GM23338 (cell line): ENCODE measurements around the gene GRK5. TPM values are rescaled to one million over a fixed set of nuclear protein-coding genes. Genes with fewer than 3 reads are reported as not detected.

Experiments used
- ATAC-seq: fragments of 200-7000 bp; cut with Tn5 transposase; 3 replicates; pipeline ENCODE4 v1.9.1; 2020
- DNase-seq: peaks from one replicate; pipeline ENCODE4 v3.0.0-alpha.2; 2015; ENCODE audit warnings: low spot score
- H2AFZ ChIP-seq: fragments of 200-600 bp; sonication (generic); 2 replicates; pipeline ENCODE4 v1.8.0; 2016; ENCODE audit warnings: antibody characterized with exemption, mild to moderate bottlenecking, moderate library complexity
- H3F3A ChIP-seq: fragments of 200-600 bp; sonication (generic); replicated peaks from 2 replicates; pipeline ENCODE4 v1.8.0; 2017; ENCODE audit warnings: antibody characterized with exemption, mixed run types, low read depth
- H3K27ac ChIP-seq: fragments of 200-600 bp; sonication (generic); 2 replicates; pipeline ENCODE4 v1.6.1; 2016; ENCODE audit warnings: low read depth
- H3K27me3 ChIP-seq: fragments of 200-600 bp; sonication (generic); 2 replicates; pipeline ENCODE4 v1.8.0; 2016; ENCODE audit warnings: mild to moderate bottlenecking, mixed run types, moderate library complexity; ENCODE audit not compliant: insufficient read depth
- H3K36me3 ChIP-seq: fragments of 200-600 bp; sonication (generic); 2 replicates; pipeline ENCODE4 v1.8.0; 2016; ENCODE audit warnings: mild to moderate bottlenecking; ENCODE audit not compliant: insufficient read depth
- H3K4me1 ChIP-seq: fragments of 200-600 bp; sonication (generic); 2 replicates; pipeline ENCODE4 v1.8.0; 2016; ENCODE audit warnings: mild to moderate bottlenecking, moderate library complexity; ENCODE audit not compliant: insufficient read depth
- H3K4me2 ChIP-seq: fragments of 200-600 bp; sonication (generic); 2 replicates; pipeline ENCODE4 v1.7.1; 2017; ENCODE audit warnings: mixed run types
- H3K4me3 ChIP-seq: fragments of 200-600 bp; sonication (generic); 2 replicates; pipeline ENCODE4 v1.6.1; 2016; ENCODE audit warnings: mixed run types
- H3K79me2 ChIP-seq: fragments of 200-600 bp; sonication (generic); replicated peaks from 2 replicates; pipeline ENCODE4 v1.8.0; 2017; ENCODE audit warnings: mild to moderate bottlenecking; ENCODE audit not compliant: insufficient read depth
- H3K9me2 ChIP-seq: fragments of 200-600 bp; sonication (generic); 2 replicates; pipeline ENCODE4 v1.8.0; 2017; ENCODE audit not compliant: insufficient read depth
- H4K20me1 ChIP-seq: fragments of 200-600 bp; sonication (generic); replicated peaks from 2 replicates; pipeline ENCODE4 v1.8.0; 2017; ENCODE audit warnings: mild to moderate bottlenecking; ENCODE audit not compliant: insufficient read depth
- H3K27ac Mint-ChIP-seq: 2 replicates; pipeline ENCODE4 v1.8.0; 2020; ENCODE audit warnings: inconsistent platforms, mild to moderate bottlenecking, moderate library complexity, mixed read lengths
- H3K27me3 Mint-ChIP-seq: 3 replicates; pipeline ENCODE4 v1.8.0; 2022; ENCODE audit warnings: low read depth, mild to moderate bottlenecking, moderate library complexity, mixed read lengths, inconsistent platforms; ENCODE audit not compliant: insufficient read depth, poor library complexity
- H3K36me3 Mint-ChIP-seq: 3 replicates; pipeline ENCODE4 v1.8.0; 2021; ENCODE audit warnings: low read depth, mild to moderate bottlenecking, inconsistent platforms, moderate library complexity, mixed read lengths
- H3K4me1 Mint-ChIP-seq: 3 replicates; pipeline ENCODE4 v1.8.0; 2020; ENCODE audit warnings: mild to moderate bottlenecking, inconsistent platforms, mixed read lengths
- H3K4me3 Mint-ChIP-seq: 3 replicates; pipeline ENCODE4 v1.8.0; 2021; ENCODE audit warnings: moderate library complexity, mild to moderate bottlenecking, inconsistent platforms, mixed read lengths
- H3K9me3 Mint-ChIP-seq: 3 replicates; pipeline ENCODE4 v1.8.0; 2020; ENCODE audit warnings: moderate library complexity, mild to moderate bottlenecking, inconsistent platforms, mixed read lengths
- CREB1 ChIP-seq: fragments of 250-450 bp; sonication (Bioruptor Pico); IDR thresholded peaks from 2 replicates; pipeline ENCODE4 v1.5.0; 2020; ENCODE audit warnings: low read depth, mild to moderate bottlenecking, moderate library complexity
- EZH2 ChIP-seq: fragments of 200-600 bp; sonication (generic); IDR thresholded peaks from one replicate; pipeline ENCODE4 v1.8.0; 2017; ENCODE audit warnings: antibody characterized with exemption, mild to moderate bottlenecking, low read depth; ENCODE audit not compliant: unreplicated experiment
- EZH2phosphoT487 ChIP-seq: fragments of 200-600 bp; sonication (generic); IDR thresholded peaks from one replicate; pipeline ENCODE4 v1.8.1; 2018; ENCODE audit warnings: antibody characterized with exemption; ENCODE audit not compliant: unreplicated experiment
- POLR2AphosphoS5 ChIP-seq: IDR thresholded peaks from 2 replicates; pipeline ENCODE4 v1.6.1; 2016; ENCODE audit warnings: antibody characterized with exemption, low read depth
- ZNF114 ChIP-seq: fragments of 250-450 bp; sonication (Bioruptor Pico); IDR thresholded peaks from 2 replicates; pipeline ENCODE4 v1.5.0; 2020; ENCODE audit warnings: mild to moderate bottlenecking, moderate library complexity
- ZNF331 ChIP-seq: fragments of 250-450 bp; sonication (Bioruptor Pico); IDR thresholded peaks from 2 replicates; pipeline ENCODE4 v1.5.0; 2020; ENCODE audit warnings: low read depth, mild to moderate bottlenecking, moderate library complexity
- polyA plus RNA-seq: library from polyadenylated mRNA; unstranded; fragments of >200 nt; fragmentation: Nextera tagmentation; extraction: Ambion mirVana; gene quantifications from 2 replicates; pipeline ENCODE4 v1.2.1, GENCODE V29; 2016
- total RNA-seq: library from RNA; depleted of rRNA; stranded (reverse); fragments of >200 nt; shearing (Covaris generic); gene quantifications from 2 replicates; pipeline ENCODE4 v1.2.3, GENCODE V29; 2014
- TF ChIP-seq, protein P1 (sequence below): IDR thresholded peaks from one replicate; pipeline ENCODE4 v1.6.1; 2018; ENCODE audit warnings: antibody characterized with exemption; ENCODE audit not compliant: unreplicated experiment
- TF ChIP-seq, protein P2 (sequence below): IDR thresholded peaks from 2 replicates; pipeline ENCODE4 v1.6.1; 2016; ENCODE audit warnings: antibody characterized with exemption
- TF ChIP-seq, protein P3 (sequence below), 2 experiments: fragments of 200-600 bp in 1 of 2; sonication (generic) in 1 of 2; conservative IDR thresholded peaks; 2 replicates each; pipeline versions ENCODE4 v1.5.1 to v1.6.1; 2016 to 2017; ENCODE audit warnings: antibody characterized with exemption in 2 of 2, low read depth in 2 of 2, mild to moderate bottlenecking in 2 of 2, moderate library complexity in 1 of 2
- TF ChIP-seq, protein P4 (sequence below): fragments of 250-450 bp; sonication (Bioruptor Pico); IDR thresholded peaks from 2 replicates; pipeline ENCODE4 v1.5.0; 2020; ENCODE audit warnings: mild to moderate bottlenecking, moderate library complexity

The GRK5 gene
- total and polyA plus RNA-seq, 2 experiments from 2014 or later = 0.53 to 2.0 TPM

DNA sequence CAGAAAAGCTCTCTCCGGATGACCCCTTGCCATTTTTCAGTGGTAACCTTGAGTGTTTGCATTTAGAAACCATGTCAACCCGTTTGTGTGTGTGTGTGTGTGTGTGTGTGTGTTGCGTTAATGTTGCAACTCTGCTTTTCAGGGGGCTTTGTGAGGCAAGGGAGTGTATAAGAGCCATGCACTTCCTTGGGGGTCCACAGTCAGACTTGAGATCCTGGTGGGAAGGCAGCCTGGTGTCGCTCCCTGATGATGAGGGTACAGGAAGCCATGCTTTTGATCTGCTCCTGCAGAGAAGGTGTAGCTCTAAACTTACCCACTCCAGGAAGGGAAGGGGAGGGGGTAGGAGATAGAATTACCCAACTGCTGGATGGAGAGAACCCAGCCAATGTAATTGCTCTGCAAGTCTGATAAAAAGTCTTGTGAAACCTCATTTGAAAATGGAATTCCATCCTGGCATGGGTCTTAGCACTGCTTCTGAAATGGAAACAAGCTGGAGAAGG lies 10.7 kb downstream of the GRK5 start:
- H3K36me3 ChIP-seq = no peaks in the 10 kb centered on the region
- H3K9me2 ChIP-seq = no peaks in the 10 kb centered on the region
- H4K20me1 ChIP-seq = no peaks in the 10 kb centered on the region
- H3K27me3 ChIP-seq = no peaks in the 10 kb centered on the region
- no peak overlapping the region for H3K4me2 ChIP-seq
- H3K4me3 ChIP-seq = no peak overlapping the region
- no peak for TF ChIP-seq ZNF331 (CRISPR knock-in tag)
- TF ChIP-seq, protein P1, sequence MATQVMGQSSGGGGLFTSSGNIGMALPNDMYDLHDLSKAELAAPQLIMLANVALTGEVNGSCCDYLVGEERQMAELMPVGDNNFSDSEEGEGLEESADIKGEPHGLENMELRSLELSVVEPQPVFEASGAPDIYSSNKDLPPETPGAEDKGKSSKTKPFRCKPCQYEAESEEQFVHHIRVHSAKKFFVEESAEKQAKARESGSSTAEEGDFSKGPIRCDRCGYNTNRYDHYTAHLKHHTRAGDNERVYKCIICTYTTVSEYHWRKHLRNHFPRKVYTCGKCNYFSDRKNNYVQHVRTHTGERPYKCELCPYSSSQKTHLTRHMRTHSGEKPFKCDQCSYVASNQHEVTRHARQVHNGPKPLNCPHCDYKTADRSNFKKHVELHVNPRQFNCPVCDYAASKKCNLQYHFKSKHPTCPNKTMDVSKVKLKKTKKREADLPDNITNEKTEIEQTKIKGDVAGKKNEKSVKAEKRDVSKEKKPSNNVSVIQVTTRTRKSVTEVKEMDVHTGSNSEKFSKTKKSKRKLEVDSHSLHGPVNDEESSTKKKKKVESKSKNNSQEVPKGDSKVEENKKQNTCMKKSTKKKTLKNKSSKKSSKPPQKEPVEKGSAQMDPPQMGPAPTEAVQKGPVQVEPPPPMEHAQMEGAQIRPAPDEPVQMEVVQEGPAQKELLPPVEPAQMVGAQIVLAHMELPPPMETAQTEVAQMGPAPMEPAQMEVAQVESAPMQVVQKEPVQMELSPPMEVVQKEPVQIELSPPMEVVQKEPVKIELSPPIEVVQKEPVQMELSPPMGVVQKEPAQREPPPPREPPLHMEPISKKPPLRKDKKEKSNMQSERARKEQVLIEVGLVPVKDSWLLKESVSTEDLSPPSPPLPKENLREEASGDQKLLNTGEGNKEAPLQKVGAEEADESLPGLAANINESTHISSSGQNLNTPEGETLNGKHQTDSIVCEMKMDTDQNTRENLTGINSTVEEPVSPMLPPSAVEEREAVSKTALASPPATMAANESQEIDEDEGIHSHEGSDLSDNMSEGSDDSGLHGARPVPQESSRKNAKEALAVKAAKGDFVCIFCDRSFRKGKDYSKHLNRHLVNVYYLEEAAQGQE = no peak
- TF ChIP-seq EZH2phosphoT487 = no peak
- TF ChIP-seq EZH2 = no peak
- TF ChIP-seq, protein P2, sequence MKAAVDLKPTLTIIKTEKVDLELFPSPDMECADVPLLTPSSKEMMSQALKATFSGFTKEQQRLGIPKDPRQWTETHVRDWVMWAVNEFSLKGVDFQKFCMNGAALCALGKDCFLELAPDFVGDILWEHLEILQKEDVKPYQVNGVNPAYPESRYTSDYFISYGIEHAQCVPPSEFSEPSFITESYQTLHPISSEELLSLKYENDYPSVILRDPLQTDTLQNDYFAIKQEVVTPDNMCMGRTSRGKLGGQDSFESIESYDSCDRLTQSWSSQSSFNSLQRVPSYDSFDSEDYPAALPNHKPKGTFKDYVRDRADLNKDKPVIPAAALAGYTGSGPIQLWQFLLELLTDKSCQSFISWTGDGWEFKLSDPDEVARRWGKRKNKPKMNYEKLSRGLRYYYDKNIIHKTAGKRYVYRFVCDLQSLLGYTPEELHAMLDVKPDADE = no peak
- TF ChIP-seq POLR2AphosphoS5 = no peak
- TF ChIP-seq, protein P3, sequence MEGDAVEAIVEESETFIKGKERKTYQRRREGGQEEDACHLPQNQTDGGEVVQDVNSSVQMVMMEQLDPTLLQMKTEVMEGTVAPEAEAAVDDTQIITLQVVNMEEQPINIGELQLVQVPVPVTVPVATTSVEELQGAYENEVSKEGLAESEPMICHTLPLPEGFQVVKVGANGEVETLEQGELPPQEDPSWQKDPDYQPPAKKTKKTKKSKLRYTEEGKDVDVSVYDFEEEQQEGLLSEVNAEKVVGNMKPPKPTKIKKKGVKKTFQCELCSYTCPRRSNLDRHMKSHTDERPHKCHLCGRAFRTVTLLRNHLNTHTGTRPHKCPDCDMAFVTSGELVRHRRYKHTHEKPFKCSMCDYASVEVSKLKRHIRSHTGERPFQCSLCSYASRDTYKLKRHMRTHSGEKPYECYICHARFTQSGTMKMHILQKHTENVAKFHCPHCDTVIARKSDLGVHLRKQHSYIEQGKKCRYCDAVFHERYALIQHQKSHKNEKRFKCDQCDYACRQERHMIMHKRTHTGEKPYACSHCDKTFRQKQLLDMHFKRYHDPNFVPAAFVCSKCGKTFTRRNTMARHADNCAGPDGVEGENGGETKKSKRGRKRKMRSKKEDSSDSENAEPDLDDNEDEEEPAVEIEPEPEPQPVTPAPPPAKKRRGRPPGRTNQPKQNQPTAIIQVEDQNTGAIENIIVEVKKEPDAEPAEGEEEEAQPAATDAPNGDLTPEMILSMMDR (conservative IDR thresholded peaks at IDR 0.05; ENCODE audit: low read depth in 2 of 2) = no peak
- TF ChIP-seq, protein P4, sequence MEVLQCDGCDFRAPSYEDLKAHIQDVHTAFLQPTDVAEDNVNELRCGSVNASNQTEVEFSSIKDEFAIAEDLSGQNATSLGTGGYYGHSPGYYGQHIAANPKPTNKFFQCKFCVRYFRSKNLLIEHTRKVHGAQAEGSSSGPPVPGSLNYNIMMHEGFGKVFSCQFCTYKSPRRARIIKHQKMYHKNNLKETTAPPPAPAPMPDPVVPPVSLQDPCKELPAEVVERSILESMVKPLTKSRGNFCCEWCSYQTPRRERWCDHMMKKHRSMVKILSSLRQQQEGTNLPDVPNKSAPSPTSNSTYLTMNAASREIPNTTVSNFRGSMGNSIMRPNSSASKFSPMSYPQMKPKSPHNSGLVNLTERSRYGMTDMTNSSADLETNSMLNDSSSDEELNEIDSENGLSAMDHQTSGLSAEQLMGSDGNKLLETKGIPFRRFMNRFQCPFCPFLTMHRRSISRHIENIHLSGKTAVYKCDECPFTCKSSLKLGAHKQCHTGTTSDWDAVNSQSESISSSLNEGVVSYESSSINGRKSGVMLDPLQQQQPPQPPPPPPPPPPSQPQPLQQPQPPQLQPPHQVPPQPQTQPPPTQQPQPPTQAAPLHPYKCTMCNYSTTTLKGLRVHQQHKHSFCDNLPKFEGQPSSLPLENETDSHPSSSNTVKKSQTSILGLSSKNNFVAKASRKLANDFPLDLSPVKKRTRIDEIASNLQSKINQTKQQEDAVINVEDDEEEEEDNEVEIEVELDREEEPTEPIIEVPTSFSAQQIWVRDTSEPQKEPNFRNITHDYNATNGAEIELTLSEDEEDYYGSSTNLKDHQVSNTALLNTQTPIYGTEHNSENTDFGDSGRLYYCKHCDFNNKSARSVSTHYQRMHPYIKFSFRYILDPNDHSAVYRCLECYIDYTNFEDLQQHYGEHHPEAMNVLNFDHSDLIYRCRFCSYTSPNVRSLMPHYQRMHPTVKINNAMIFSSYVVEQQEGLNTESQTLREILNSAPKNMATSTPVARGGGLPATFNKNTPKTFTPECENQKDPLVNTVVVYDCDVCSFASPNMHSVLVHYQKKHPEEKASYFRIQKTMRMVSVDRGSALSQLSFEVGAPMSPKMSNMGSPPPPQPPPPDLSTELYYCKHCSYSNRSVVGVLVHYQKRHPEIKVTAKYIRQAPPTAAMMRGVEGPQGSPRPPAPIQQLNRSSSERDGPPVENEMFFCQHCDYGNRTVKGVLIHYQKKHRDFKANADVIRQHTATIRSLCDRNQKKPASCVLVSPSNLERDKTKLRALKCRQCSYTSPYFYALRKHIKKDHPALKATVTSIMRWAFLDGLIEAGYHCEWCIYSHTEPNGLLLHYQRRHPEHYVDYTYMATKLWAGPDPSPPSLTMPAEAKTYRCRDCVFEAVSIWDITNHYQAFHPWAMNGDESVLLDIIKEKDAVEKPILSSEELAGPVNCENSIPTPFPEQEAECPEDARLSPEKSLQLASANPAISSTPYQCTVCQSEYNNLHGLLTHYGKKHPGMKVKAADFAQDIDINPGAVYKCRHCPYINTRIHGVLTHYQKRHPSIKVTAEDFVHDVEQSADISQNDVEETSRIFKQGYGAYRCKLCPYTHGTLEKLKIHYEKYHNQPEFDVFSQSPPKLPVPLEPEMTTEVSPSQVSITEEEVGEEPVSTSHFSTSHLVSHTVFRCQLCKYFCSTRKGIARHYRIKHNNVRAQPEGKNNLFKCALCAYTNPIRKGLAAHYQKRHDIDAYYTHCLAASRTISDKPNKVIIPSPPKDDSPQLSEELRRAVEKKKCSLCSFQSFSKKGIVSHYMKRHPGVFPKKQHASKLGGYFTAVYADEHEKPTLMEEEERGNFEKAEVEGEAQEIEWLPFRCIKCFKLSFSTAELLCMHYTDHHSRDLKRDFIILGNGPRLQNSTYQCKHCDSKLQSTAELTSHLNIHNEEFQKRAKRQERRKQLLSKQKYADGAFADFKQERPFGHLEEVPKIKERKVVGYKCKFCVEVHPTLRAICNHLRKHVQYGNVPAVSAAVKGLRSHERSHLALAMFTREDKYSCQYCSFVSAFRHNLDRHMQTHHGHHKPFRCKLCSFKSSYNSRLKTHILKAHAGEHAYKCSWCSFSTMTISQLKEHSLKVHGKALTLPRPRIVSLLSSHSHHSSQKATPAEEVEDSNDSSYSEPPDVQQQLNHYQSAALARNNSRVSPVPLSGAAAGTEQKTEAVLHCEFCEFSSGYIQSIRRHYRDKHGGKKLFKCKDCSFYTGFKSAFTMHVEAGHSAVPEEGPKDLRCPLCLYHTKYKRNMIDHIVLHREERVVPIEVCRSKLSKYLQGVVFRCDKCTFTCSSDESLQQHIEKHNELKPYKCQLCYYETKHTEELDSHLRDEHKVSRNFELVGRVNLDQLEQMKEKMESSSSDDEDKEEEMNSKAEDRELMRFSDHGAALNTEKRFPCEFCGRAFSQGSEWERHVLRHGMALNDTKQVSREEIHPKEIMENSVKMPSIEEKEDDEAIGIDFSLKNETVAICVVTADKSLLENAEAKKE = no peak
- no peak for TF ChIP-seq CREB1 (CRISPR knock-in tag)
- no peak for TF ChIP-seq ZNF114
- Mint-ChIP-seq H3K4me3 (no peak overlapping the region), H3K4me1 (peaks cover 36% of the 10 kb centered on the region), H3K27me3 (peaks cover 10% of the 10 kb centered on the region), H3K36me3 (no peaks in the 10 kb centered on the region), H3K27ac (no peak overlapping the region), H3K9me3 (no peaks in the 10 kb centered on the region)
- no peak for DNase-seq
- no peak overlapping the region for H2AFZ ChIP-seq
- H3K4me1 ChIP-seq = peaks cover 14% of the 10 kb centered on the region
- H3F3A ChIP-seq = 0 out of 2 replicates have a peak, but pooled peaks cover 3% of the 10 kb centered on the region
- no peak for ATAC-seq
- no peaks in the 10 kb centered on the region for H3K79me2 ChIP-seq
- H3K27ac ChIP-seq = no peak overlapping the region
